Heart left ventricle (tissue), 16 donors: ENCODE measurements around the gene SLC28A2. TPM values are rescaled to one million over a fixed set of nuclear protein-coding genes. Genes with fewer than 3 reads are reported as not detected.

ENCODE experiments used
- ATAC-seq, 4 donors: fragments of 200-7000 bp; cut with Tn5 transposase; one replicate each; pipeline ENCODE4 v1.9.1; 2020 to 2022; ENCODE audit warnings: moderate library complexity in 4 of 4, mild to moderate bottlenecking in 3 of 4, moderate number of reproducible peaks in 1 of 4
- DNase-seq, 5 donors: peaks; one replicate each; pipeline ENCODE4 v3.0.0-alpha.2; 2020
- H3K27ac ChIP-seq, 12 donors: fragments of 200-600 bp; sonication (generic) in 4 of 12; one replicate each; pipeline versions ENCODE4 v1.5.0 to v1.8.0; 2016 to 2022; ENCODE audit warnings: mild to moderate bottlenecking in 2 of 12
- H3K27me3 ChIP-seq, 9 donors: fragments of 200-600 bp; sonication (generic) in 2 of 9; one replicate each; pipeline versions ENCODE4 v1.5.1 to v1.8.0; 2016 to 2022; ENCODE audit warnings: mild to moderate bottlenecking in 3 of 9
- H3K36me3 ChIP-seq, 9 donors: fragments of 200-600 bp; sonication (generic) in 2 of 9; one replicate each; pipeline versions ENCODE4 v1.5.0 to v1.8.0; 2018 to 2022; ENCODE audit warnings: mild to moderate bottlenecking in 2 of 9
- H3K4me1 ChIP-seq, 12 donors: fragments of 200-600 bp; sonication (generic) in 4 of 12; one replicate each; pipeline versions ENCODE4 v1.5.0 to v1.8.0; 2016 to 2022; ENCODE audit warnings: mild to moderate bottlenecking in 3 of 12
- H3K4me3 ChIP-seq, 12 donors: fragments of 200-600 bp; sonication (generic) in 4 of 12; one replicate each; pipeline versions ENCODE4 v1.5.0 to v1.8.0; 2017 to 2022; ENCODE audit warnings: mild to moderate bottlenecking in 9 of 12, moderate library complexity in 4 of 12
- H3K9me3 ChIP-seq, 12 donors: fragments of 200-600 bp; sonication (generic) in 4 of 12; one replicate each; pipeline versions ENCODE4 v1.5.0 to v1.8.0; 2016 to 2022; ENCODE audit warnings: mild to moderate bottlenecking in 1 of 12
- CTCF ChIP-seq, 12 donors: fragments of 200-600 bp; sonication (generic) in 4 of 12; IDR thresholded peaks; one replicate each; pipeline versions ENCODE4 v1.5.0 to v1.8.0; 2018 to 2022; ENCODE audit warnings: antibody characterized with exemption in 12 of 12, mild to moderate bottlenecking in 5 of 12
- POLR2A ChIP-seq, 2 donors: fragments of 450-650 bp; IDR thresholded peaks; one replicate each; pipeline ENCODE4 v1.6.1; 2017; ENCODE audit warnings: antibody characterized with exemption in 2 of 2, mild to moderate bottlenecking in 2 of 2, moderate library complexity in 2 of 2
- WGBS, 4 donors: extraction: QIAGEN DNeasy Blood & Tissue Kit in 2 of 4; methylation state at CpG; one replicate each; pipeline versions ENCODE4 v1.1.5 to v1.1.7; 2013 to 2018; 5-methylcytosine and 5-hydroxymethylcytosine counted together
- intact Hi-C, 10 donors: fragments of 100-400 bp; cut with DNase I; formaldehyde crosslinking; loops; one replicate each; pipeline versions ENCODE4 v1.11.1 to v1.14.2; 2022
- polyA plus RNA-seq, 2 donors: library from polyadenylated mRNA; stranded (reverse); fragments of 200-250 nt; gene quantifications; one replicate each; pipeline ENCODE4 v1.2.3, GENCODE V29; 2013
- total RNA-seq, 9 donors: library from RNA; depleted of rRNA in 2 of 9; stranded (reverse); fragments of >200 nt in 2 of 9; fragmentation: NEBNext Ultra II Directional in 3 of 9; extraction: Animal tissue kit (Norgen Biotek cat#: 25700) in 3 of 9; gene quantifications; one replicate each; pipeline versions ENCODE4 v1.1.0 to v1.2.4, GENCODE V29; 2016 to 2023
- donor health status: ischemic (EF 13 %, LVEDD 7.1; RV severe dilation, severe dysfunction).
- donor health status: healthy with polysubstance abuse.
- donor health status: DM: no; HTN: yes; CAD: no.
- donor health status: DM: no; HTN: no; CAD: no.
- donor health status: ischemic (EF 25% LVEDD 6.9; RV normal size, moderate dysfunction).
- donor health status: ischemic (EF 25% LVEDD 5.7; RV mildly dilated, moderate dysfunction).
- donor health status: healthy.
- donor health status: DM: yes; HTN: yes; CAD: no.
- donor health status: ischemic (EF 35%, LVEDD 5.7; RV mildly dilated, moderate dysfunction).
- donor health status: nonischemic (EF 11% LVEDD 7.7; RV severe dilation, severe dysfunction).
- donor health status: DM: yes; HTN: yes; CAD: no.
- donor health status: PGD.
- donor health status: ischemic (EF 29% LVEDD 5.4; RV normal size, mild dysfunction).
- donor health status: nonischemic (EF 23%, LVEDD 6.1; RV moderate dilation, normal function).

The SLC28A2 gene
- total and polyA plus RNA-seq, 11 donors = not detected

DNA sequence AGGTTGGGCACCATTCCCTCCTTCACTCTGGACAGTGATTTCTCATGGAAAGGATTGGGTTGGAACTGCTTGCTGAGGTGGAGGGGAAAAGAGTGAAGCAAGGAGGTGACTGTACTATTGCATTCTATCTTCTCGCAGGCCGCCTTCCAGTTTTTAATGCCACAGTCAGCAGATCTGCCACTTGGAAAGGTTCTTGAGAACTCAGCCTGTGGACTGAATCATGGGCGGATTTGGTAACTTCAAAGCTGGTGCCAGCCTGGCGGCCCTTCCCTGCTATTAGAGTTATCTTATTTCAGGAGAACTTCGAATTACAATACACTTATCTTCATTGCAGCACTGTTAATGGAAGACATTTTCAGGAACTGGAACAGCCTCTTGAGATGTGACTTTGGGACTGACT lies 23.1 kb upstream of the SLC28A2 start:
- WGBS, 4 donors = 66 to 89% (median 72%) methylated on average over 5 of the region's 5 CpGs
- no peak for DNase-seq
- no peak overlapping the region for H3K27ac ChIP-seq

DNA sequence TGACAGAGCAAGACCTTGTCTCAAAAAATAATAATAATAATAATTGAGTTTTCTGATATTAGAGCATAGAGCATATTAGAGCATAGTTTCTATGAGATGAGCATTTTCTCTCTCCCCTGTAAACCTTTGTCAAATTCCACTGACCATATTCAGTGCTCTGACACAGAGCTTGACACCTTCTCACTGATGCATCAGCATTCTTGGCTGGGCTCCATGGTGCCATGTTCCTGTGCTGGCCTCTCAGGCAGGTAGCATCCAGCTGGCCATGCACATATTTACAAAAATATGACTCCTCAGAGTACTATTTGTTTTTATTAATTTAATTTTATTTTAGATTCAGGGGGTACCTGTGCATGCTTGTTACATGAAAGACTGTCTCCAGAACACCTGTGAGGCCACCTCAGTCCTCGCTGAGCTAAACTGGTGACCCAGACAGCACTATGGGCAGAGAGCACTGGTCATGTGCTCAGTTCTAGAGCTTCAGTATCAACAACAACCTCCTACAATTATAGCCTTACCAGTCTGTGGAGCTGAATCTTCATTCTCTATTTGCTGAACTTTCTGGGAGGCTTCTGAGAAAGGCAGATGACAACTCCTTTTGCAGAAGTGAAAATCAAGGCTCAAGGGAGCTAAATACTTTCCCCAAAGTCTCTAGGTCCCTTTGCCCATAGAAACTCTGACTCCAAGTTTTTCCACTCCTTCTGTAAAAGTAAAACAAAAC lies 21.6 kb upstream of the SLC28A2 start:
- Histone ChIP-seq H3K27me3 (no peaks in the 10 kb centered on the region), H3K27ac (no peak overlapping the region), H3K9me3 (peaks cover 0 to 19% (median 5%) of the 10 kb centered on the region in 12 donors), H3K4me3 (no peak overlapping the region), H3K4me1 (peaks cover 0 to 12% (median 0%) of the 10 kb centered on the region in 12 donors), H3K36me3 (no peaks in the 10 kb centered on the region)
- 0 to 19% (median 0%) methylated on average over 1 of the region's 1 CpG for WGBS, 4 donors
- no peak for TF ChIP-seq POLR2A (IDR thresholded peaks at IDR 0.05)
- no peak for TF ChIP-seq CTCF (IDR thresholded peaks at IDR 0.05)
- intact Hi-C loops = no loop called here
- DNase-seq (no peak), ATAC-seq (no peak)

More for the DNA sequence above, 23.1 kb upstream of the SLC28A2 start:
- intact Hi-C loops = no loop called here
- H3K36me3 ChIP-seq = no peaks in the 10 kb centered on the region
- no peak overlapping the region for H3K4me3 ChIP-seq
- H3K27me3 ChIP-seq = peaks cover 0 to 3% (median 0%) of the 10 kb centered on the region in 9 donors
- H3K4me1 ChIP-seq = peaks cover 0 to 12% (median 0%) of the 10 kb centered on the region in 12 donors
- ATAC-seq = no peak
- TF ChIP-seq CTCF (IDR thresholded peaks at IDR 0.05) (no peak), POLR2A (IDR thresholded peaks at IDR 0.05) (no peak)
- H3K9me3 ChIP-seq = peaks cover 0 to 6% (median 0%) of the 10 kb centered on the region in 12 donors

DNA sequence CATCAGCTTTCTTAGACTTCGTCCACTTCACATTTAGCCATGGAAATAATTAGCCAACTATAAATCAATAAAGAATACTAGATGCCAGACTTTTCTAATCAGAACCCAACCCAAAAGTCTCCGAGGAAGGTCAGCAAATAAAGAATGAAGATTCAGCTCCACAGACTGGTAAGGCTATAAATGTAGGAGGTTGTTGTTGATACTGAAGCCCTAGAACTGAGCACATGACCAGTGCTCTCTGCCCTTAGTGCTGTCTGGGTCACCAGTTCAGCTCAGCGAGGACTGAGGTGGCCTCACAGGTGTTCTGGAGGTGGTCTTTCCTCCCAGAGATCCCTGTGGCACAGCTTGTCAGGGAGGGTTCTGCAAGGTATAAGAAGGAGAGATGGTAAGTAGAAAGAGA lies 20.9 kb upstream of the SLC28A2 start:
- intact Hi-C loops = no loop called here
- DNase-seq (no peak), ATAC-seq (no peak)
- peaks cover 0 to 21% (median 5%) of the 10 kb centered on the region in 12 donors for H3K9me3 ChIP-seq
- H3K36me3 ChIP-seq = no peaks in the 10 kb centered on the region
- no peak overlapping the region for H3K4me3 ChIP-seq
- H3K4me1 ChIP-seq = peaks cover 0 to 12% (median 0%) of the 10 kb centered on the region in 12 donors
- 69 to 85% (median 79%) methylated on average over 3 of the region's 3 CpGs for WGBS, 4 donors
- no peak overlapping the region for H3K27ac ChIP-seq
- no peak for TF ChIP-seq POLR2A (IDR thresholded peaks at IDR 0.05)
- no peaks in the 10 kb centered on the region for H3K27me3 ChIP-seq

GRCh38 chr15:45231864-45232562 lies 20.0 kb upstream of the SLC28A2 start:
- Histone ChIP-seq H3K27ac (peak overlapping the region in 6 of 12 donors; percentile 8 to 59 (median 40)), H3K4me1 (peaks cover 0 to 12% (median 0%) of the 10 kb centered on the region in 12 donors), H3K9me3 (peaks cover 0 to 21% (median 5%) of the 10 kb centered on the region in 12 donors), H3K36me3 (no peaks in the 10 kb centered on the region), H3K4me3 (no peak overlapping the region), H3K27me3 (no peaks in the 10 kb centered on the region)
- intact Hi-C loops = no loop called here
- TF ChIP-seq POLR2A (IDR thresholded peaks at IDR 0.05) (no peak), CTCF (IDR thresholded peaks at IDR 0.05) (no peak)
- ATAC-seq (peak; percentile 69 to 85 (median 77)), DNase-seq (peak in 1 of 5 donors; percentile 30)
- WGBS, 4 donors = 45 to 58% (median 53%) methylated on average over 4 of the region's 4 CpGs
